LNCAP (cell line): Measurements from ENCODE around the gene SERPINB12.

ENCODE experiments used
- TF ChIP-seq, protein P1 (sequence below): fragments of 450-650 bp; IDR thresholded peaks from 2 replicates; pipeline ENCODE4 v1.5.1; 2017; ENCODE audit warnings: mild to moderate bottlenecking

The SERPINB12 gene, protein sequence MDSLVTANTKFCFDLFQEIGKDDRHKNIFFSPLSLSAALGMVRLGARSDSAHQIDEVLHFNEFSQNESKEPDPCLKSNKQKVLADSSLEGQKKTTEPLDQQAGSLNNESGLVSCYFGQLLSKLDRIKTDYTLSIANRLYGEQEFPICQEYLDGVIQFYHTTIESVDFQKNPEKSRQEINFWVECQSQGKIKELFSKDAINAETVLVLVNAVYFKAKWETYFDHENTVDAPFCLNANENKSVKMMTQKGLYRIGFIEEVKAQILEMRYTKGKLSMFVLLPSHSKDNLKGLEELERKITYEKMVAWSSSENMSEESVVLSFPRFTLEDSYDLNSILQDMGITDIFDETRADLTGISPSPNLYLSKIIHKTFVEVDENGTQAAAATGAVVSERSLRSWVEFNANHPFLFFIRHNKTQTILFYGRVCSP

DNA sequence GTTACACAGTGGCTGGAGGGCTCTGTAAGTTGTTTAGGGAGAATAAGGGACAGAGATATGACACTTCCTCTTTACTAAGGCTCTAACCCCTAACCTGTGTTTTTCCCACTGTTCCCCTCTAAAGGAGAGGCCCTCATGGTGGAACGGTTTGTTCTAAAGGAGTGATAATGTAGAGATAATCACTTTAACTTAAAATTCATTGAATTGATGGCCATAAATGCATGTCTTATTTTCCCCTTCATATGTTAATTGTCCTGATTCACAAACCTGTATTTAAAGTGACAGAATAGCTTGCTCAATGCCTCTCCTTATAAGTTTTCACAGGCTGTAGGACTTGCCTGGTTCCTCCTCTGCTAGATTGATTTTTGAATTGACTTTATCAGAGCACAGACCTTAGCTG is at the start of gene SERPINB12:
Gene SERPINB12, plus strand, starts transcription at position 301 of the 400 bp plus-strand sequence. CDS start 13,791 bp downstream, outside the sequence.
- TF ChIP-seq, protein P1, sequence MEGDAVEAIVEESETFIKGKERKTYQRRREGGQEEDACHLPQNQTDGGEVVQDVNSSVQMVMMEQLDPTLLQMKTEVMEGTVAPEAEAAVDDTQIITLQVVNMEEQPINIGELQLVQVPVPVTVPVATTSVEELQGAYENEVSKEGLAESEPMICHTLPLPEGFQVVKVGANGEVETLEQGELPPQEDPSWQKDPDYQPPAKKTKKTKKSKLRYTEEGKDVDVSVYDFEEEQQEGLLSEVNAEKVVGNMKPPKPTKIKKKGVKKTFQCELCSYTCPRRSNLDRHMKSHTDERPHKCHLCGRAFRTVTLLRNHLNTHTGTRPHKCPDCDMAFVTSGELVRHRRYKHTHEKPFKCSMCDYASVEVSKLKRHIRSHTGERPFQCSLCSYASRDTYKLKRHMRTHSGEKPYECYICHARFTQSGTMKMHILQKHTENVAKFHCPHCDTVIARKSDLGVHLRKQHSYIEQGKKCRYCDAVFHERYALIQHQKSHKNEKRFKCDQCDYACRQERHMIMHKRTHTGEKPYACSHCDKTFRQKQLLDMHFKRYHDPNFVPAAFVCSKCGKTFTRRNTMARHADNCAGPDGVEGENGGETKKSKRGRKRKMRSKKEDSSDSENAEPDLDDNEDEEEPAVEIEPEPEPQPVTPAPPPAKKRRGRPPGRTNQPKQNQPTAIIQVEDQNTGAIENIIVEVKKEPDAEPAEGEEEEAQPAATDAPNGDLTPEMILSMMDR = no peak

DNA sequence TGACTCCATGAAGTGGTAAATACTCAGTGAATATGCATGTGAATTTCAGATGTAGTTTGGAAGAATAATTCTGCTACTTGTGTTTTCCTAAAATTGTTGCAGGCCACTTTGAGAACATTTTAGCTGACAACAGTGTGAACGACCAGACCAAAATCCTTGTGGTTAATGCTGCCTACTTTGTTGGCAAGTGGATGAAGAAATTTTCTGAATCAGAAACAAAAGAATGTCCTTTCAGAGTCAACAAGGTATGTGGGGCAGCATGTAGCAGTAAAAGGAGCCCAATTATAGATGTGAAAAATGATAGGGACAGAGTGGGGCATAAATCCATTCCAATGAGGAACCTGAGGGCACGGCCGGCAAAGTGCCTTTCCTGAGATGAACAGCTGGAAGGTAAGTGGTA is 49.3 kb upstream of the SERPINB12 start:
- TF ChIP-seq, protein P1 = no peak

DNA sequence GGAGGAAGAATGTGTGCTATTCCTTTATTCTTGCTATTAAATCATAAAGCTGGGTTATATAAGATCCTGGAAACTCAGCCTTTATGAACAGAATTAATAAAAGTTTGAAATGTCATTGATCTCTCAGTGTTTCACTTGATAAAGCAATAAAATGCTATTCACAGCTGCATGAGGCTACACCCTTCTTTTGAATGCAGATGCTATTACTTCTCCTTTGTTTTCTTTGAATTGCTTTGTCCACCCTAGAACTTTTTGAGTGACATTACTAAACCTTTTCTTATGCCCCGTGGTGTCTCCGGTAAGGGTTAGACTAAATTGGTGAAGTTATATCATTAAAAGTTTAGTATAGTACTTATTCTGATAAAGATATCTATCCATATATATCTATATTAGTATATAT is 46.5 kb upstream of the SERPINB12 start:
- TF ChIP-seq, protein P1 = no peak

DNA sequence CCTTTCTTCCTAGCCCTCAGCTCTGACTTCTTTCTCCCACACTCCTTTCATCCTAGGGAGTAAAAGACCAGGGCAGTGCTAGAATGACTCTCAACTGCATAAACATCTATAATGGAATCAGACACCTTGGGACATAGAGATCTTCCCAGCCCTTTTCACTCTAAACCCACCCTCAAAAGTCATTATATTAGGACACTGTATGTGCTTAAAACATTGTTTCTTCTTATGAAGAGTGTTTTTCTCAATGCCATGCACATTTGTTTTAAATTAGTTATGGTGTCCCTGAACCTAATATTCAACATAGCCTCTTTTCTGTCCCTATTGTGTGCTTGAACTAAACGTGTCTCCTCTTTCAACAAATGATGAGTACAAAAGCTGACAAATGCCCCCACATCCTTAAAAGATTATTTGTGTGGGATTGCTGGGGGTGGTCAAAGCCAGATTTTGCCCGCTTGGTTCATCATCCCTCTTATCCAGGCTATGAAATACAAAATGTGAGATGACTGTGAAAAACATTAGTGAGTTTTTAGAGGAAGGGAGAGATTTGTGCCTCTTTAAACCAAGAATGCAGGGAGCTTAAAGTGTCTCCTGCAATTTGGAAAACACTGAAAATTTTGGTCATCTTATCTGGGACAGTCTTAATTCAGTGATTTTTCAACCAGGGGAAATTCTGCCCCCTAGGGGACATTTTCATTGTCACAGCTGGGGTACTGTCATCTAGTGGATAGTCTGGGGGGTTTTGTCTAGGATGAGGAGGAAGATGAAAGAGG is 36.4 kb upstream of the SERPINB12 start:
- TF ChIP-seq, protein P1 = peak; percentile 66

DNA sequence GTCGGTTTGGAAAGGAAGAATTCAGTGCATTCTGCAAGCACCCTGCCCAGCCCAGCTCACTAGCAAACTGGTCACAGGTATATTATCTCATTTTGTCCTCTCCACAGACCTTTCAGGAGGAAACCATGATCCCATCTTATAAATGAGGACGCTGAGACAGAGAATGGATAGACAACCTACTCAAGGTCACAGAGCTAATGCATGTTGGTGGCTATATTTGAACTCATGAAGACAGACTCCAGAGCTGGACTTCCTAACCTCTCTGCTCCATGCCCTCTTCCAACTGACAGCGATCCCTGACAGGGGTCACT is 35.9 kb upstream of the SERPINB12 start:
- TF ChIP-seq, protein P1 = peak; percentile 29; the same call in 1 of the 2 replicates

DNA sequence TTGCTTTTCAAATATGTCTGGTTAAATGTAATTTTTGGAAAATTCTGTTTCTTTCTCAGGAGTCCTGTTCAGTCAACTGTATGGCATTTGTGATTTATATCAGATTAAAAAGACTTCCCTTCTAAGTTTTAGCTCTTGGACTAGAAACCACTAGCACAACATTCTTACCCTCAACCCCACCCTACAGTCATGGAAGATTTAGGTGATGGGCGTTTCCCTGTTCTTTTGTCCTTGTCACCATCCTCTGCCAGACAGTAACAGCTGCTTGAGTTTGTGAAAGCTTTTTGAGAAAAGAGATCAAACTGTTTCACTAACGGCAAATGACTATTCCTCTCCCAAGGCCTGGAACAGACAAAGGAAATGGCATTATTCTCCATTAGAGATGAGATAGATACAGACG is 33.6 kb upstream of the SERPINB12 start:
- TF ChIP-seq, protein P1 = no peak

DNA sequence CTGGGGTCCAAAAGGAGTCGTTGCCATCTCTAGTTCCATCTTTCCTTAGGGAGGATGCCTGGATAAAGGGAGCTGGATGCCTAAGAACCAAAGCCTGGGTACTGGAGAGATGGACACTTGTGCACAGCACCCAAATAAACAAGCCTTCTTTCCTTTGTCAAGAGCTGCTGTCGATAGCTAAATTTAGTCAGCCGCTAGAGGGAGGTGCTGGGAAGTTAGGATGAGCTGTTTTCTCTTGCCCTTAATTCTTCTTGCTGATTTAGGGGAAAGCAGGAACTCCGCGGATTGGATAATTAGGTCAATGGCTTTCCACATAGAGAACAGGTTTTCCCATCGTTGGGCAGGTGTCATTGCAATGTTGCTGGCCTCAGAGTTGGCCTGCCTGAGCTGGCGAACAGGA is 30.9 kb upstream of the SERPINB12 start:
- TF ChIP-seq, protein P1 = peak; percentile 77
